ENCODE results near the gene DQX1.
A peak's percentile ranks its signal among the peaks of the same experiment; 100 is the strongest.

DQX1 gene

DNA sequence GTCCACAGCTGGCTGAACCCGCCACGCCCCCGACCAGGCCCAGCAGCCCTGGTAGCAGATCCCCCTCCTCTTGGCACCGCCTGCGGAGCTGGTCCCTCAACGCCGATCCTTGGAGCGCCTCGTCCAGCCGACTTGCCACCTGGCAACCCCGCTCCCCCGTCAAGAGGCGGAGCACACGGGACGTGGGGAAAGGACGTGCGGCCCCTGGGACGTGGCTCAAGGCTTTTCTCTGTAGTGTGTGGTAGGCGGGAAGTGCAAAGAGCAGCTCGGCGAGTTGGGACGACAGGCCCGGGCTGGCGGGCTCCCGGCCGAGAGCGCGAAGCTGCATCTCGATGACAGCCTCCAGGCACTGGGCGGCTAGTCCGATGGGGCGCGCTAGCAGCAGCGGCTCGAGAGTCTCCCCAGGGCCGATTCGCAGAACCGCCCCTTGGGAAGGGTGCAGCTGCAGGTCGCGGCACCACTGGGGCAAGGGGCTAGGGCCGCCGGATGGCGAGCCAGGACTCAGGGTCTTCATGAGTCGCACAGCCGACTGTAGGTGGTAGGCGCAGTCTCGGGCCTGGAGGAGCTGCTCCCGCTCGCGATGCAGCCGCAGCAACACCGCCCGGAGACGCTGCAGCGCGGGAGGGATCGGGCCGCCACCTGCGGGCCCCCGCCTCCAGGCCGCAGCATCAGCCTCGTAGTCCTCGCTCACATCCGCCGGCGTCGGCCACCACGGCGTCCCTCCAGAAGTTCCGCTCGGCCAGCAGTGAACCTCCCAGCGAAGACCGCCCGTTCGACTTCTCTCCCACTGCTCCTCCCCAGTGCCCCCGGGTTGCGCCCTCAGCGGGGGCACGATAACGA is 43.9 kb downstream of the DQX1 start:
- TF ChIP-seq, protein P1, sequence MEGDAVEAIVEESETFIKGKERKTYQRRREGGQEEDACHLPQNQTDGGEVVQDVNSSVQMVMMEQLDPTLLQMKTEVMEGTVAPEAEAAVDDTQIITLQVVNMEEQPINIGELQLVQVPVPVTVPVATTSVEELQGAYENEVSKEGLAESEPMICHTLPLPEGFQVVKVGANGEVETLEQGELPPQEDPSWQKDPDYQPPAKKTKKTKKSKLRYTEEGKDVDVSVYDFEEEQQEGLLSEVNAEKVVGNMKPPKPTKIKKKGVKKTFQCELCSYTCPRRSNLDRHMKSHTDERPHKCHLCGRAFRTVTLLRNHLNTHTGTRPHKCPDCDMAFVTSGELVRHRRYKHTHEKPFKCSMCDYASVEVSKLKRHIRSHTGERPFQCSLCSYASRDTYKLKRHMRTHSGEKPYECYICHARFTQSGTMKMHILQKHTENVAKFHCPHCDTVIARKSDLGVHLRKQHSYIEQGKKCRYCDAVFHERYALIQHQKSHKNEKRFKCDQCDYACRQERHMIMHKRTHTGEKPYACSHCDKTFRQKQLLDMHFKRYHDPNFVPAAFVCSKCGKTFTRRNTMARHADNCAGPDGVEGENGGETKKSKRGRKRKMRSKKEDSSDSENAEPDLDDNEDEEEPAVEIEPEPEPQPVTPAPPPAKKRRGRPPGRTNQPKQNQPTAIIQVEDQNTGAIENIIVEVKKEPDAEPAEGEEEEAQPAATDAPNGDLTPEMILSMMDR (IDR thresholded peaks at IDR 0.05; ENCODE audit: insufficient read depth, low read depth, low read length, missing control alignments), result no peak
- H3K4me3 ChIP-seq (ENCODE audit: low read depth, low read length), result peak overlapping the region; percentile 90
- peak; percentile 81 for DNase-seq (ENCODE audit: low read depth)

DNA sequence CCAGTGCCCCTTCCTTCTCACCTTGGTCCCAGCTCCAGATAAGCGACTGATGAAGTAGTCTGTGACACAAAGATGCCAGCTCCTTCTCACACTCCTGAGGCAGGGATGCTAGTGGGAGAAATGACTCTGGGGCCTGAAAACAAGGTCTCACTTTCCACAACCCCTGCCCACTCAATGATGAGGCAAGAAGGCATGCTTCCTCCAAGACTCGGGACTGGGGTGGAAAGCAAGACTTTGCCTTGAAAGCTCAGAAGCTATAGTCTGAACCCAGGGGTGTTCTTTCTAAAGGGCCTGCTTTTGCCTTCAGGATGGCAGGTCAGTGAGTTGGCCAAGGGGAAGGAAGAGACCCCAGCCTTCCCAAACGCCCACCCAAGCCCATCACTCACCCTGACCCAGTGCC is 44.6 kb downstream of the DQX1 start:
- H3K4me3 ChIP-seq (ENCODE audit: low read depth, low read length), result peak overlapping the region; percentile 90
- no peak for DNase-seq (ENCODE audit: low read depth)
- TF ChIP-seq, protein P1 (IDR thresholded peaks at IDR 0.05; ENCODE audit: insufficient read depth, low read depth, low read length, missing control alignments), result no peak

DNA sequence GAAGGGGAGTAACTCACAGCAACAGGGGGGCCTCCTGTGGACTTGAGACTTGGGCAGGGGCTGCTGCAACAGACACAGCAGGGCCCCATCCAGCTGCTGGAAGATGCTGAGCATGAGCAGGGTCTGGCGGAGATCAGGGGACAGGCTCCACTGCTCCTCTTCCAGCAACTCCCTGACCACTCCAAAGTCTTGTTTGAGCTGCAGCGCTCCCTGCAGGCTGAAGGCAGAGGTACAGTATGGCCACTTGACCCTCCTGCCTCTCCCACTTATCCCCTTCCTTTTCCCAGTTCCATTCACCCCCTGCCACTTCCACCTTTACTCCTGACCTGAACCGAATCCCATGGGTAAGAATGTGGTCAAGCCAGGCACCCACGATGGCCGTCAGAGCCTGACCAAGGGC is 51.1 kb downstream of the DQX1 start:
- no peak overlapping the region for H3K4me3 ChIP-seq (ENCODE audit: low read depth, low read length)
- TF ChIP-seq, protein P1 (IDR thresholded peaks at IDR 0.05; ENCODE audit: insufficient read depth, low read depth, low read length, missing control alignments), result peak; percentile 44
- DNase-seq (ENCODE audit: low read depth), result no peak

DNA sequence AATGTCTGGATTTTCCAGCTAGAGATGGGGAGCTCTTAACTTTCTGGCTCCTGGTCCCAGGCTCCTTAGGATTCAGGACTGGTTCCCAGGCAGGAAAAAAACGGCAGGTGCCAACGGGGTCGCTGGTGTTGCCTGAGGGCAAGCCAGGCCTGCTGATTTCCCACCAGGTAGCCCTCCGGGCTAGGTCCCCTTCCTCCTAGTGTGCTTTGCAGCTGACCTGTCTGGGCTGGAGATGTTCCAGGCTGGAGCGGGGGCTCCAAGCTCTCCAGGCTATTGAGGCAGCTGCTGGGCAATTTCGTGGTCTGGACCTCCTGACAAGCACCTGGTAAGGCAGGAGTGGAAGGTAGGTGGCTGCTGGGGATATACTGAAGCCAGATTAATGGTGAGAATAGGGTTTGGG is 51.5 kb downstream of the DQX1 start:
- DNase-seq (ENCODE audit: low read depth), result no peak
- TF ChIP-seq, protein P1 (IDR thresholded peaks at IDR 0.05; ENCODE audit: insufficient read depth, low read depth, low read length, missing control alignments), result no peak
- no peak overlapping the region for H3K4me3 ChIP-seq (ENCODE audit: low read depth, low read length)

DNA sequence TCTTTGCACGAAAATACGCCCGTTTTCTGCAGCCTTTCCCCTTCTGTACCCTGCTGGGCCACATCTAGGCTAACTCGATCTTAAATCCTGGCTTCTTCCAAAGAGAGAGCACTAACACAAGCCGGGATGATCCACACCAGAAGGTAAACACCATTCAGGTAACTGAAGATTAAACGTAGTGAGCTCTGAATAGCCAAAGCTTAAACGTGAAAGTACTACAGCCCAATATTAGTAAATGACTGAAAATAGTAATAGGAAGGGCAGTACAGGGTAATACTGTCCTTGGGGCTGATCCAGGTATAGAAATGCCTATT is 53.1 kb downstream of the DQX1 start:
- peak overlapping the region; percentile 87 for H3K4me3 ChIP-seq (ENCODE audit: low read depth, low read length)
- DNase-seq (ENCODE audit: low read depth), result no peak
- TF ChIP-seq, protein P1 (IDR thresholded peaks at IDR 0.05; ENCODE audit: insufficient read depth, low read depth, low read length, missing control alignments), result no peak

DNA sequence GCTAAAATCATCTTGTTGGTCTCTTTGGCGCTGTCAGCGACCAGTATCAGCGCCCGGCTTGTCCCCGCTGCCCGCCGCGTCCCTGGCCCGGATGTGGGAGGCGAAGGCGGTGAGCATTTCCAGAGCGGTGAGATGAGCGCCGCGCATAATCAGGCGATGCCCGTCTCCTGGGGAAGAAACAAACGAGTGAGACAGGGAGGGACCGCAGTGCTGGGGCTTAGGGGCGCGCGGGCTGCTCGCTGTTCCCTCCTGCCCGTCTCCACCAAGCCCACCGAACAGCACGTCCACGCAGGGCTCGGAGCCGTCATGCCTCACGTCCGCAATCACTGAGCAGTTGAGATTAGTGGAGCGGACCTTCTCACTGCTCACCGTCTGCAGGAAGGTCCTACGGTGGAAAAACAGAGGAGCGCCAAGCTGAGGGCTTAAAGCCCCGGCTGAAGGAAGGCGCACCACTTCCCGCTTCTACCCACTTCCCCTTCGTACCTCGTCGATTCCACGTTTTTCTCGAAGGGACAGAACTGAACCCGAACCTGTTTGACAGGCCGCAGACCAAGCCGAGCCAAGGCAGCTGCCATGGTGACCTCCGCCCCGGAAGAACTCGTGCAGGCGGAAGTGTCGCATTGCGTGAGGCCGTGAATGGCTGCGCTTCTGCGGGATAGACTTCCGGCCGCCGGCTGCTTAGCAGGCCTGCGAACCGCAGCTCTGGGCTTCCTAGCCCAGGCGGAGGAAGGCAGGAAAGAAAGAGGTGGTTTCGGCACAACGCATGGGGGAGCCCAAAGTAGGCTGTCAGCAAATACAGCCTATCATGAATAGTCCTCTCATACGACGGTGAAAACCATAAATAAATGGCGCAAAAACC is 53.7 kb downstream of the DQX1 start, which contains the start of gene MRPL53:
MRPL53 (minus strand) TSS at position 595 of the 859 bp plus-strand sequence; CDS start at position 575, 20 bp downstream.
- TF ChIP-seq, protein P1 (IDR thresholded peaks at IDR 0.05; ENCODE audit: insufficient read depth, low read depth, low read length, missing control alignments), result no peak
- peak; percentile 98 for DNase-seq (ENCODE audit: low read depth)
- peak within 1 kb of the TSS; percentile 87 for H3K4me3 ChIP-seq (ENCODE audit: low read depth, low read length)

Measured in GM12865 (cell line).